Renal pelvis (tissue), 4 donors: ENCODE results near the gene PTH2R. TPM values are rescaled to one million over a fixed set of nuclear protein-coding genes. Genes with fewer than 3 reads are reported as not detected.
"Not testable (repeated sequence)": the region's sequence is repeated elsewhere in the genome, so short reads cannot be mapped to it uniquely, and the experiment has no call there.

ENCODE experiments used
- DNase-seq: peaks from one replicate; pipeline ENCODE4 v3.0.0-alpha.2; 2013
- polyA plus RNA-seq, 3 donors: library from polyadenylated mRNA; unstranded; fragments of 120-200 nt; gene quantifications; one replicate each; pipeline ENCODE4 v1.2.1, GENCODE V29; 2013; ENCODE audit not compliant: insufficient read length in 3 of 3

The PTH2R gene
- polyA plus RNA-seq, 3 donors: 31.0 to 60.8 (median 56.2) TPM

- not testable (repeated sequence) for DNase-seq
Measured at GRCh38 chr2:208482453-208483015, 75.9 kb downstream of the PTH2R start.

- no peak for DNase-seq
Measured at GRCh38 chr2:208485390-208485789, 78.8 kb downstream of the PTH2R start.

- no peak for DNase-seq
Measured at GRCh38 chr2:208488686-208489564, 82.3 kb downstream of the PTH2R start.

GRCh38 chr2:208489687-208490086, 83.1 kb downstream of the PTH2R start:
- no peak for DNase-seq

- no peak for DNase-seq
Measured at GRCh38 chr2:208490492-208490891, 83.9 kb downstream of the PTH2R start.

GRCh38 chr2:208491641-208492040, 85.0 kb downstream of the PTH2R start:
- DNase-seq: no peak

- DNase-seq: no peak
Measured at GRCh38 chr2:208492069-208492468, 85.5 kb downstream of the PTH2R start.

- no peak for DNase-seq
Measured at GRCh38 chr2:208493186-208493585, 86.6 kb downstream of the PTH2R start.

- no peak for DNase-seq
Measured at GRCh38 chr2:208496129-208496528, 89.5 kb downstream of the PTH2R start.

- no peak for DNase-seq
Measured at GRCh38 chr2:208501206-208501605, 94.6 kb downstream of the PTH2R start.

GRCh38 chr2:208502288-208502687, 95.7 kb downstream of the PTH2R start:
- no peak for DNase-seq

- DNase-seq: not testable (repeated sequence)
Measured at GRCh38 chr2:208505365-208505764, 98.8 kb downstream of the PTH2R start.

- DNase-seq: no peak
Measured at GRCh38 chr2:208509586-208509985, 103.0 kb downstream of the PTH2R start.

GRCh38 chr2:208511016-208511415, 104.4 kb downstream of the PTH2R start:
- DNase-seq: no peak

GRCh38 chr2:208511573-208511972, 105.0 kb downstream of the PTH2R start:
- no peak for DNase-seq

- no peak for DNase-seq
Measured at GRCh38 chr2:208515099-208515498, 108.5 kb downstream of the PTH2R start.

GRCh38 chr2:208523069-208523468, 116.5 kb downstream of the PTH2R start:
- not testable (repeated sequence) for DNase-seq

GRCh38 chr2:208525165-208525564, 118.6 kb downstream of the PTH2R start:
- DNase-seq: not testable (repeated sequence)

- no peak for DNase-seq
Measured at GRCh38 chr2:208529796-208530195, 123.2 kb downstream of the PTH2R start.

- no peak for DNase-seq
Measured at GRCh38 chr2:208531361-208531760, 124.8 kb downstream of the PTH2R start.

- not testable (repeated sequence) for DNase-seq
Measured at GRCh38 chr2:208535578-208535977, 129.0 kb downstream of the PTH2R start.

- DNase-seq: no peak
Measured at GRCh38 chr2:208541461-208541988, 134.9 kb downstream of the PTH2R start.

GRCh38 chr2:208541989-208542464, 135.4 kb downstream of the PTH2R start:
- peak; percentile 21 for DNase-seq
